HCT116 (cell line): ENCODE measurements around the gene PHF13. TPM values are rescaled to one million over a fixed set of nuclear protein-coding genes. Genes with fewer than 3 reads are reported as not detected.

Experiments
- ATAC-seq: fragments of 200-7000 bp; cut with Tn5 transposase; 2 replicates; pipeline ENCODE4 v1.9.1; 2020; ENCODE audit warnings: mild to moderate bottlenecking, moderate library complexity
- BruUV-seq: library from RNA; stranded (reverse); fragments of 400-500 nt; replicated peaks from 2 replicates; lab custom pipeline; 2021; lab: Mats Ljungman, UMichigan
- CTCF ChIA-PET: fragments of 300-600 bp; sonication (Branson Sonifier 250); formaldehyde crosslinking; loops from one replicate; lab custom pipeline; 2021; ENCODE audit warnings: antibody characterized with exemption; lab: Charles Lee
- POLR2A ChIA-PET: fragments of 300-600, 350-600 bp; sonication (Branson Sonifier 250); formaldehyde crosslinking; loops from one replicate; lab custom pipeline; 2021; ENCODE audit warnings: antibody characterized with exemption; lab: Charles Lee
- RAD21 ChIA-PET, 2 experiments: fragments of 300-600 bp; sonication (Branson Sonifier 250); formaldehyde crosslinking; loops; one replicate each; lab custom pipeline; 2023; ENCODE audit warnings: low total read pairs in 2 of 2; ENCODE audit not compliant: uncharacterized antibody in 2 of 2, unreplicated experiment in 2 of 2, low non-redundant PET in 1 of 2; lab: Charles Lee
- DNase-seq: peaks from one replicate; pipeline ENCODE4 v3.0.0-alpha.2; 2010; ENCODE audit warnings: low read depth, low spot score
- H2AFZ ChIP-seq: fragments of 200-600 bp; shearing (Covaris generic), sonication (generic); 2 replicates; pipeline ENCODE4 v1.6.1; 2017; ENCODE audit warnings: low read depth, mixed run types, mixed read lengths, antibody characterized with exemption, low read length; ENCODE audit not compliant: poor library complexity, severe bottlenecking
- H3K27ac ChIP-seq: 2 replicates; pipeline ENCODE4 v1.5.1; 2012; ENCODE audit warnings: low read depth, low read length
- H3K27me3 ChIP-seq: fragments of 200-600 bp; sonication (generic); 2 replicates; pipeline ENCODE4 v1.6.1; 2016; ENCODE audit warnings: mixed run types, low read length, mixed read lengths; ENCODE audit not compliant: insufficient read depth
- H3K36me3 ChIP-seq, 2 experiments: fragments of 200-500 bp in 1 of 2; fragments of 200-600 bp in 1 of 2; sonication (Bioruptor generic) in 1 of 2; sonication (generic) in 1 of 2; 2 replicates each; pipeline versions ENCODE4 v1.5.1 to v1.6.1; 2014 to 2016; ENCODE audit warnings: low read length in 2 of 2, inconsistent platforms in 1 of 2, mixed read lengths in 1 of 2, mixed run types in 1 of 2; ENCODE audit not compliant: insufficient read depth in 2 of 2, control insufficient read depth in 1 of 2
- H3K4me1 ChIP-seq, 2 experiments: fragments of 200-600 bp in 1 of 2; sonication (generic) in 1 of 2; 2 replicates each; pipeline versions ENCODE4 v1.5.1 to v1.6.1; 2012 to 2017; ENCODE audit warnings: low read length in 2 of 2, inconsistent platforms in 1 of 2, mild to moderate bottlenecking in 1 of 2, mixed read lengths in 1 of 2, mixed run types in 1 of 2, moderate library complexity in 1 of 2; ENCODE audit not compliant: insufficient read depth in 2 of 2, control insufficient read depth in 1 of 2
- H3K4me2 ChIP-seq: fragments of 200-600 bp; sonication (generic); 2 replicates; pipeline ENCODE4 v1.6.1; 2017; ENCODE audit warnings: mixed run types, low read length, mixed read lengths
- H3K4me3 ChIP-seq, 2 experiments: fragments of 200-600 bp in 1 of 2; sonication (generic) in 1 of 2; replicated peaks in 1 of 2; 2 replicates each; pipeline ENCODE4 v1.5.1; 2011 to 2016; ENCODE audit warnings: low read length in 2 of 2, control low read depth in 1 of 2, low read depth in 1 of 2, mild to moderate bottlenecking in 1 of 2, mixed read lengths in 1 of 2, mixed run types in 1 of 2
- H3K79me2 ChIP-seq: fragments of 200-600 bp; sonication (generic); 2 replicates; pipeline ENCODE4 v1.6.1; 2017; ENCODE audit warnings: mild to moderate bottlenecking, mixed run types, low read length, moderate library complexity, mixed read lengths; ENCODE audit not compliant: insufficient read depth
- H3K9ac ChIP-seq: fragments of 200-600 bp; sonication (generic); 2 replicates; pipeline ENCODE4 v1.6.1; 2016; ENCODE audit warnings: low read length, mixed read lengths
- H3K9me2 ChIP-seq: fragments of 200-600 bp; sonication (generic), shearing (Covaris generic); 2 replicates; pipeline ENCODE4 v1.6.1; 2017; ENCODE audit warnings: mixed run types, mild to moderate bottlenecking, moderate library complexity; ENCODE audit not compliant: insufficient read depth
- H3K9me3 ChIP-seq, 2 experiments: fragments of 200-500 bp in 1 of 2; fragments of 200-600 bp in 1 of 2; sonication (Bioruptor generic) in 1 of 2; sonication (generic) in 1 of 2; 2 replicates each; pipeline ENCODE4 v1.6.1; 2014 to 2017; ENCODE audit warnings: low read length in 2 of 2, mixed read lengths in 2 of 2, inconsistent platforms in 1 of 2, low read depth in 1 of 2, mild to moderate bottlenecking in 1 of 2, mixed run types in 1 of 2, moderate library complexity in 1 of 2; ENCODE audit not compliant: control insufficient read depth in 1 of 2, insufficient read depth in 1 of 2
- H4K20me1 ChIP-seq: fragments of 200-600 bp; sonication (generic), shearing (Covaris generic); 2 replicates; pipeline ENCODE4 v1.6.1; 2017; ENCODE audit warnings: mixed run types, mild to moderate bottlenecking, moderate library complexity; ENCODE audit not compliant: insufficient read depth
- CEBPB ChIP-seq: IDR thresholded peaks from 2 replicates; pipeline ENCODE4 v1.6.1; 2012; ENCODE audit warnings: low read depth
- EGR1 ChIP-seq: IDR thresholded peaks from 2 replicates; pipeline ENCODE4 v1.6.1; 2012; ENCODE audit warnings: low read depth
- EZH2 ChIP-seq: fragments of 200-600 bp; sonication (generic); IDR thresholded peaks from 2 replicates; pipeline ENCODE4 v1.6.1; 2017; ENCODE audit warnings: antibody characterized with exemption, mixed run types
- JUND ChIP-seq: IDR thresholded peaks from 2 replicates; pipeline ENCODE4 v1.6.1; 2012
- POLR2A ChIP-seq: IDR thresholded peaks from 2 replicates; pipeline ENCODE4 v1.7.0; 2011; ENCODE audit warnings: borderline replicate concordance; ENCODE audit not compliant: insufficient read depth, insufficient read length; ENCODE audit errors: extremely low read depth
- POLR2AphosphoS5 ChIP-seq: IDR thresholded peaks from 2 replicates; pipeline ENCODE4 v1.6.1; 2011; ENCODE audit warnings: mild to moderate bottlenecking, low read depth, low read length, moderate library complexity
- REST ChIP-seq: IDR thresholded peaks from 2 replicates; pipeline ENCODE4 v1.6.1; 2012; ENCODE audit warnings: low read depth
- SIN3A ChIP-seq: IDR thresholded peaks from 2 replicates; pipeline ENCODE4 v1.6.1; 2012; ENCODE audit warnings: low read depth
- SP1 ChIP-seq: IDR thresholded peaks from 2 replicates; pipeline ENCODE4 v1.6.1; 2012; ENCODE audit warnings: low read depth
- ZNF274 ChIP-seq: fragments of 200-500 bp; sonication (Bioruptor generic); IDR thresholded peaks from 2 replicates; pipeline ENCODE4 v1.6.1; 2014; ENCODE audit warnings: mild to moderate bottlenecking, low read depth, low read length, inconsistent platforms
- intact Hi-C: fragments of 100-400 bp; cut with micrococcal nuclease; formaldehyde crosslinking; loops from 2 replicates; pipeline ENCODE4 v1.10.0; 2022
- total RNA-seq: library from RNA; stranded (reverse); gene quantifications from one replicate; pipeline ENCODE4 v1.2.1, GENCODE V29; 2021; ENCODE audit not compliant: unreplicated experiment
- TF ChIP-seq, protein P1 (sequence below): IDR thresholded peaks from 2 replicates; pipeline ENCODE4 v1.6.1; 2012

Gene PHF13
- total RNA-seq, 1 experiment from 2014 or later: 25.8 TPM

DNA sequence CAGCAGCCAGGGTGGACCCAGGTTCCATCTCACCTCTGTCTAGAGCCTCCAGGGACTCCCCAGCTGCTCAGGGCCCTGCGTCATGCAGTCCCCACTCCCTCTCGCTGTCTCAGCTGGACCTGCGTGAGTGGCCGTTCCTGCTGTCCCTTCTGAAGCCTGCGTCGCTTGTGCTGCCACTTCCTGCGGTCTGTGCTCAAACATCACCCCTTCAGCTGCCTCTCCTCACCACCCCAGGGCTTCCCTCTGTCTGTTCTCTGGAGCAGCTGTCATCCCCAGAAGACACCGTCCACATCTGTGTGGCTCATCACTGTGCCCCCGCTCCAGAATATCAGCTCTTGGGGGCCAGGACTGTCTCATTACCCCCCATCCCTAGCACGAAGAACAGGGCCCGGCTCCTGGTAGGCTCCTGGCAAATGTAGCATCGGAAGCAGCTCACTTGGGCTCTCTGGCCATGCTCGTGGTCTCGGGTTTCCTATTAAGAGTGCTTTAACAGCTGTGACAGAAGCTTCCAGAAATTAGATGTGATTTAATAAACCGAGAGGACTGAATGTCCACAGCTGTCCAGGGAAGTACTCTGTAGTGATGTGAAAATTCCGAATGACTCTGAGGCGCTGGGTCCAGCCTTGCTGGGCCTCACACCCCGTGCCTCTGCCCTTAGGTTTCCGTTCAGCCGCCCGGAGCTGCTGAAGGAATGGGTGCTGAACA lies 14.5 kb downstream of the PHF13 start (continued):
- TF ChIP-seq REST: no peak

GRCh38 chr1:6628971-6629479 lies 15.5 kb downstream of the PHF13 start:
- Histone ChIP-seq H3K9ac (no peak overlapping the region), H3K4me3 (no peak overlapping the region), H2AFZ (no peak overlapping the region), H3K79me2 (peaks cover 30% of the 10 kb centered on the region), H3K4me1 (peaks cover 0 to 16% of the 10 kb centered on the region in 2 experiments; a peak in 2 of 4 replicates), H3K4me2 (no peak overlapping the region), H3K27ac (no peak overlapping the region), H3K27me3 (no peaks in the 10 kb centered on the region), H3K36me3 (peaks cover 13 to 18% of the 10 kb centered on the region in 2 experiments; a peak in 2 of 4 replicates), H3K9me2 (no peaks in the 10 kb centered on the region), H3K9me3 (no peaks in the 10 kb centered on the region), H4K20me1 (no peaks in the 10 kb centered on the region)
- ChIA-PET RAD21 (no interaction called here), CTCF (no interaction called here), POLR2A (no interaction called here)
- intact Hi-C loops: no loop called here
- ATAC-seq (no peak), DNase-seq (no peak)
- BruUV-seq: no TSS peak
- TF ChIP-seq, protein P1, sequence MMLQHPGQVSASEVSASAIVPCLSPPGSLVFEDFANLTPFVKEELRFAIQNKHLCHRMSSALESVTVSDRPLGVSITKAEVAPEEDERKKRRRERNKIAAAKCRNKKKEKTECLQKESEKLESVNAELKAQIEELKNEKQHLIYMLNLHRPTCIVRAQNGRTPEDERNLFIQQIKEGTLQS: no peak
- no peak for TF ChIP-seq CEBPB
- no peak for TF ChIP-seq EGR1
- TF ChIP-seq EZH2: no peak
- TF ChIP-seq POLR2AphosphoS5: no peak
- no peak for TF ChIP-seq JUND
- no peak for TF ChIP-seq ZNF274
- TF ChIP-seq POLR2A: no peak
- no peak for TF ChIP-seq SIN3A
- TF ChIP-seq SP1: no peak
